Measurements from ENCODE around the gene SUPT3H.
A peak's percentile ranks its signal among the peaks of the same experiment; 100 is the strongest.
"Not testable (repeated sequence)": the region's sequence is repeated elsewhere in the genome, so short reads cannot be mapped to it uniquely, and the experiment has no call there.

The SUPT3H gene

DNA sequence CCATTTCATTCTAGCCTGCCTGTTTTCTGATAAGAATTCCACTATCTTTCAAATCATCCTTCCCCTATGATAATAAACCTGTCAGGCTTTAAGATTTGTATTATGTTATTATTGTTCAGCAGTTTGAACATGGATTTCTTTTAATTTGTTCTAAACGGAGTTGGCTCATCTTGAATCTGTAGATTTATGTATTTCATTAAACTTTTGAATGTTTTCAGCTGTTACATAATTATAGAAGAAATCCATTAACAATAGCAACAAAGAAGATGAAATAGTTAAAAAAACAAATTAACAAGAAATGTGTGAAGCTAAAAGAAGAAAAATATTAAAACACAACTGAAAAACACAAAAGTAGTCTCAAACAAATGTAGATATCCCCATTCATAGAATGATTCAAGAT, 273.3 kb downstream of the SUPT3H start:
- DNase-seq = no peak

DNA sequence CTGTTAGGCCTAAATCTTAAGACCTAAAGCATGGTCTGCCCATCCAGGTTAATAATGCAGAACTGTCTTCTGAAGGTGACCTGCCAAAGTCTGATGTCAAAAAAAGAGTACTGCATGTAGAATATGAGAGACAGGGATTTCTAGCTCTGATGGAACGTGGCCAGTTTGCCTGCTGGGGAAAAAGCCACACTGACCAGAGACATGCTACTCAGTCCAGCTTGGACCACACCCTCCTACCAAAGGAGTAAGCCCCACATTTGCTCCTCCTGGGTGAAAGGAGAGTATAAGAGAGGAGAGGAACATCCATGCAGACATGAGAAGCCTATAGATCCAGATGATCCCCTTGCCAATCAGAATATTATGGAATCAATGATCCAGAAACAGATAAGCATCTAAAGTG, 279.5 kb downstream of the SUPT3H start:
- DNase-seq = no peak

DNA sequence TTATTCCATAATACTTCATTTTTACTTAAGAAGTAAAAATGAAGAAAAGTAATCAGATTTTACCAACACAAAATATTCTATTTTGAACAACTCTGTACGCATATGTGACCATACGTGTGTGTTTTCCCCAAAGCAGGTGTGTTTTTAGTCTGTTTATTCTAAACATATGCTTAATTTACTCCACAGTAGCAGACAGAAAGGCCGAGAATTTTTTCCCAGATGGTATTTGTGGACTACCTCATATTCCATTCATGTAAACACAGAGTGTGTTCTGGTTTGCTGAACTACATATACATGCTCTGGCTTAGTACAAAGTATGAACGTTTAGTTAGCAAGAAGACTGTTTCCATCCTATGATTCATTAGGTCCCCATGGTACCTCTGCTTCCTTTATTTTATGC, 282.9 kb downstream of the SUPT3H start:
- no peak for DNase-seq

DNA sequence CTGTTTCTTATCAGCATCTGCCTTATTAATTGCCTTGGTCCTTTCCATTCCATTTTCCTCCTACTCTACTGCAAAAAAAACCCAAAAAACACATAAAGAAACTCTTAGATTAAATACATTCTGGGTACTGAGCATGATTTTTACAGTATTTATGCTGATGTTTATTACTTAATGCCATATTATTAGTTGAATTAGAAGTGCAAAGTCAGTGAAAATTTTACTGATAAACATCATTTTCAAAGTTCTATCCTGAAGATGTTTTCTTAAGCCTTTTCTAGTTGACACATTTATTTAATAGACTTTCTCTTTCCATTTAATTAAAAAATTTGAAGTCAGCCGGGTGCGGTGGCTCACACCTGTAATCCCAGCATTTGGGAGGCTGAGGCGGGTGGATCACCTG, 285.6 kb downstream of the SUPT3H start:
- no peak for DNase-seq

DNA sequence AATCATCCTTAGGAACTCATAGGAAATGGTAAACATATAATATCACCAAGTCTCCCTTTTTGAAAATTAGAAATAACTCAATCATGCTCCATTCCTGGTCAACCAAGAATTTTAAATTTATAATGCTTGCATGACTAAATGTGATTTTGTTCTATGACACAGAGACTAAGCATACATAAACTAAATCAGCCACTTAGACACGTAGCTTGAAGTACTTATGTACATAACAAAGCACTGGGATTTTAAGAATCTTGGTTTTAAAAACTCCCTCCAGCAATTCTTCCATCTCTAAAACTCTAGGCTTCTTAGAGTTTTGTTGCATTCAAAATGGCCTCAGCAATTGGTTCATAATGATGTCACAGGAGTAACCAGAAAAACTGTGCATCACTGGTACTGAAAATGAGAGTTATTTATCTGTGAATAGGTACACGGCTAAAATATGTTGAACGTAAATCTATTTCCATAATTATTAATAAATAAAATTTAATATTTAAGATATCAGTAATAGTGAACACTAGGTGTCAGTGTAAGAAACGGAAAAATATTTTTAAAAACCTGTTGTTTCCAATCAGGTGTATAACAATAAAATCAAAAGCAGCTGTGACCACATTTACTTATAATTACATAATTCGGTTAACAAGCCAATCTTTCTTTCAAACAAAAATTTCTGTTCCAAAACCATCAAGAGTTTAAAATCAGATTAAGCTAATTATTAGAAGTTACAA, 291.2 kb downstream of the SUPT3H start:
- no peak for DNase-seq

DNA sequence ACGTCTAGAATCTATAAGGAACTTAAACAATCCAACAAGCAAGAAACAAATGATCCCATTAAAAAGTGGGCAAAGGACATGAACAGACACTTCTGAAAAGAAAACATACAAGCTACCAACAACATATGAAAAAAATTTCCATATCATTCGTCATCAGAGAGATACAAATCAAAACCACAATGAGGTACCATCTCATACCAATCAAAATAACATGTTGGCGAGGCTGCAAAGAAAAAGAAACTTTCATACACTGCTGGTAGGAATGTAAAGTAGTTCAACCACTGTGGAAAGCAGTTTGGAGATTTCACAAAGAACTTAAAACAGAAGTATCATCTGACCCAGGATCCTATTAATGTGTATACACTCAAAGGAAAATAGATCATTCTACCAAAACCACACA, 293.5 kb downstream of the SUPT3H start:
- no peak for DNase-seq

DNA sequence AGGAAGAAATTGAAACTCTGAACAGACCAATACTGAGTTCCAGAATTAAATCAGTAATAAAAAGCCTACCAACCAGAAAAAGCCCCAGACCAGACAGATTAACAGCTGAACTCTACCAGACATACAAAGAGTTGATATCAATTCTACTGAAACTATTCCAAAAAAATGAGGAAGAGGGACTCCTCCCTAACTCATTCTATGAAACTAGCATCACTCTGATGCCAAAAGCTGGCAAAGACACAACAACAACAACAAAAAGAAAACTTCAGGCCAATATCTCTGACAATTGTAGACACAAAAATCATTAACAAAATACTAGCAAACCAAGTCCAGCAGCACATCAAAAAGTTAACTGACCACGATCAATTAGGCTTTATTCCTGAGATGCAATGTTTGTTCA, 295.6 kb downstream of the SUPT3H start:
- no peak for DNase-seq

DNA sequence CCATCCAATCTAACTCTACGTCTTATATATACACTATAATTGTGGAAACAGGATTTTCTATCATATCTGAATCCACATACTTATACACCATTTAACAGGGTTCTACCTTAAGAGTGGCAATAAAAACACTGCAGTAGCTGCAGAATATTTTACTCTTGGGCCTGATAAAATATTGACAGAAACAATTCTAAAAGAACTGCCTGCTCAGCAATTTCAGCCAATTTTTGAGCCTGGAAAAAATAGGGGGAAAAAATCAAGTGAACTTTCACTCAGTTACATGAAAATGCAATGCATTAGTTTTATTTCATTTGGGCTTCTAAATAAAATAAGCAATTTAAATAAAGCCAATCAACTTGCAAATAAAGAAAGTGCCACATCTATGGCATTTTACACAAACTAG, 296.1 kb downstream of the SUPT3H start:
- no peak for DNase-seq

DNA sequence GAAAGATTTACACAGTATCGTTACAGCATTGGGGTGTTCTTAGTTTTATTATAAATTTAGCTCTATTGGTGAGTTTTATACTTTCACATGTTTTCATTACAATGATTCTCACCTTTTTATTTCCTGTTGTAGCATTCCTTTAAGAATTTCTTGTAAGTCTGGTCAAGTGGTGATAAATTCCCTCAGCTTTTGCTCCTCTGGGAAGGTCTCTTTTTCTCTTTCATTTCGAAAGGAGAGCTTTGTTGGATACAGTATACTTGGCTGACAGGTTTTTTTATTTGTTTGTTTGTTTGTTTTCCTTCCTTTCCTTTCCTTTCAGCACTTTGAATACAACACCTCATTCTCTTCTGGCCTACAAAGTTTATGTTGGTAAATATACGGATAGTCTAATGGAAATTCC, 299.3 kb downstream of the SUPT3H start:
- no peak for DNase-seq

DNA sequence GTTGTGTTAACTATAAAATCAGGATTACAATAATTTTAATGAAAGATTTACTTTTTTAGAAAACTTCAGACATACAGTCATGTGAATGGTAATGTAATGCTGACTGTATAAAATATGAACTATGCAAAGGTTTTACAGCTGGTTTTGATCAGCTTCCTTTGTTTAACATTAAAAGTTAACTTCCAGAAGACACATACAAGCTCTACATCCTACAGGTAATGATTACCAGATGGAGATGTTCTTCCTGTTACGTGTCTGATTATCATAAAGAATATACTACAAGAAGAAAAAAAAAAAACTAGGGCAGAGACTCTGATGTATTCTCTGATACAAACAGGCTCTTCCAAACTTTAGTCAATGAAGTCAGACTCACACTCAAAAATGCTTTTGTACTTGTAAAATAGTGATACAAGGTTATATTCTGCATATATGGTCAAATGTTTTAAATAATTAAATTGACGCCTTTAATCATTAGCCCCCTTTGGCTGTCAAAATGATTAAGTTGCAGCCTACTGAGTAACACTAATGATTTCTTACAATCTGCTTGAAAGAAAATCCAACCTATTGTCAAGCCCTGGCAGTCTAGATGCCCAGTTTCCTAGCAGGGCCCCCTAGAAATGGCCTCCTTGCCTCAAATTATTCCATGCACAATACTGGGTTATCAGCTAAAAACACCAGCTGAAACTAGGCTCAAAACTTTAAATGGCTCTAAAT, 301.4 kb downstream of the SUPT3H start:
- no peak for DNase-seq

DNA sequence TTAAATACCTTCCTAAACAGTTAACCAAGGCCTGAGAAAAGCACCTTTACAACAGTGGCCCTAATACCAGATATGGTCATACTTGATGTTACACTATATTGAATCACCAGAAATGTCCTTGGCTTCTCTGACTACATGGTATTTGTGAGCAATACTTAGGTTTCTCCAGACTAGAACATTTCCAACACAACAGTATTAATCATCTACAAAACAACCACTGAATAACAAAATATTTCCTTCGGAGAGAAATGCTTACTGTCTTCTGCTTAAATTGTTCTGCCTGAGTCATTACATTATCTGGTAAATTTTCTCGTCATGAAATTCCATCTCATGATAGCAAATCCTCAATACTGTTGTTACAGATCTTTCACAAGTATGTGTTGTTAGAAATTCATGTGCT, 302.5 kb downstream of the SUPT3H start:
- DNase-seq = no peak

DNA sequence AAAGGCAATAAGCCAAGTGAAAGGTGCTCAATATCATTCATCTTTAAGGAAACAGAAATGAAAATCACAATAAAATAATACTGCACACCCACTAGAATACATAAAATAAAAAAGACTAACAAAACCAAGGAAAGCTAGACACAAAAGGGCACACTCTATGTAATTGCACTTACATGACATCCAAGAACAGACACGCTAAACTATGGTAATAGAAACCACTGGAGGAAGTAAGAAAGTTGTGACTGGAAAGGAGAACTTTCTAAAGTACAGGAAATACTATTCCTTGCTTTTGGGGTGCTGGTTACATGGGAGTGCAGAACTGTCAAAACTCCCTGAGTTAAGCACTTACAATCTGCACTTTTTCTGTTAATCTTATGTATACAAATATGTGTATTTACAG, 303.3 kb downstream of the SUPT3H start:
- DNase-seq = no peak

DNA sequence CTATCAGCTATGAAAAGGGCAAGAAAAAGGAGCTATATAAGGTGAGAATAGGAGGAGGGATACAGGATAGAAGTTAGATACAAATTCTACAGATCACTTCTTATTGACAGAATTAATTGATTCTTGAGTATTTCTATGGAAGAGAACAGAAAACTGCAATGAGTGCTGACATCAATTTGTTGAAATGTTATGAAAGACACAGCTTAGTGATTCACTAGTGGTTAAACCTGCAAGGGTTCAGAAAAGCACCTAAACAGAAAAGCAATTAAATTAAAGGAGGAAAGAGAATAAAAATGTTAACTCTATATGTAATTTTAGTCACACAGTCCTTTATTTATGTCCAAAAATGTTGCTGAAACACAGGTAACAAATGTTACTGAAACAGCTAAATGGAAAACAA, 304.0 kb downstream of the SUPT3H start:
- DNase-seq = no peak

DNA sequence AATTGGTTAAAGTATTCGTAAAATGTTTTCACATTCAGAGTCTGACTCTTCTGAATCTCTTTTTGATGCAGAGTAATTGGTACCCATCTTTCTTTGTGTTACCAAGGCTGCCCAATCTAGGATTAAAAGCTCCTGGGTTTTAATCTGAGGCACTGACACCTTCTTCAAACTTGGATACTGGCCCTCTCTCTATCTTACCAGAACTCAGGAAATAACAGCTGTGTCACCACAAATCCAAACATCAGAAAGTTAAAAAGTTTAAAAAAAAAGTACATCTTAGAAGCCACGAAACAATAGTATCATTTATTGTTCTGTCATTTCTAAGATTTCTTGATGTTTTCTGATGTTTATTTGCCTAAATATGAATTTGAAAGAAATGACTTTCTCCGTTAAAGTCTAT, 305.1 kb downstream of the SUPT3H start:
- no peak for DNase-seq

DNA sequence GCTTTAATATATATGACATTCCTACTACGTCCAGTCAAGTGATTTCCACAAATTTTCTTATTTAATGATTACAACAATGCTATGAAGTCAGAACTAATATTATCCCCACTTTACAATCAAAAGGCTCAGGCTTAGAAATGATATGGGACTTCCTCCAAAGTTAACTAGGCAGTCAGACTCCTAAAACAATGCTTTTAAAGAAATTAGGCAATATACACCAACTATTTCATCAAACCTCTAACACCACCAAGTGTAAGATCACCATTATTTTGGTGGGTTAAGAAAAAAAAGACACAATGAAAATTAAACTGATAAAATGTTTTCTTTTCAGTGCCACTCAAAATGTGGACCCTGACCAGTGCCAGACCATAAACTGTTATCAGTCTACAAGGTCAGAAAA, 305.7 kb downstream of the SUPT3H start:
- no peak for DNase-seq

DNA sequence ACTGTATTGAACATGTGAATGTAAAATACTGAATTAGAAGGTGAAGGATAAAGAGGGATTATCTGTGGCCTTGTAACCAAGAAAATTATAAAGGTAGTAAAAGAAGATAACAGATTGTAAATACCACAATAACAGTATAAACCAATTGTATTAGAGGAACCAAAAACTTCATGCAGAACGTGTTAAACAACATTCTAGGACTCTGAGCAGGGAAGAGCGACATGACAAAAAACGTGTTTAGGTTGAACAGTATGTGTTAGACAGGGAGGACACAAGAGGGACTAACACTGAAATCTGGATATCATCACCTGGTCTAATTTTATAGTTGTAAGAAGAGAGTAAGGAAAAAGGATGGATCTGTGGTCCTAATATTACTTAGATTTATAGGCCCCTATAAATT, 308.6 kb downstream of the SUPT3H start:
- DNase-seq = no peak

DNA sequence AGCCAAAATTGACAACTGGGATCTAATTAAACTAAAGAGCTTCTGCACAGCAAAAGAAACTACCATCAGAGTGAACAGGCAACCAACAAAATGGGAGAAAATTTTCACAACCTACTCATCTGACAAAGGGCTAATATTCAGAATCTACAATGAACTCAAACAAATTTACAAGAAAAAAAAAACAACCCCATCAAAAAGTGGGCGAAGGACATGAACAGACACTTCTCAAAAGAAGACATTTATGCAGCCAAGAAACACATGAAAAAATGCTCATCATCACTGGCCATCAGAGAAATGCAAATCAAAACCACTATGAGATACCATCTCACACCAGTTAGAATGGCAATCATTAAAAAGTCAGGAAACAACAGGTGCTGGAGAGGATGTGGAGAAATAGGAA, 310.3 kb downstream of the SUPT3H start:
- DNase-seq = not testable (repeated sequence)

DNA sequence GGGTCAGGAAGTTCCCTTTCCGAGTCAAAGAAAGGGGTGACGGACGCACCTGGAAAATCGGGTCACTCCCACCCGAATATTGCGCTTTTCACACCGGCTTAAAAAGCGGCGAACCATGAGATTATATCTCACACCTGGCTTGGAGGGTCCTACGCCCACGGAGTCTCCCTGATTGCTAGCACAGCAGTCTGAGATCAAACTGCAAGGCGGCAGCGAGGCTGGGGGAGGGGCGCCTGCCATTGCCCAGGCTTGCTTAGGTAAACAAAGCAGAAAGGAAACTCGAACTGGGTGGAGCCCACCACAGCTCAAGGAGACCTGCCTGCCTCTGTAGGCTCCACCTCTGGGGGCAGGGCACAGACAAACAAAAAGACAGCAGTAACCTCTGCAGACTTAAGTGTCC, 315.1 kb downstream of the SUPT3H start:
- peak; percentile 66 for DNase-seq

DNA sequence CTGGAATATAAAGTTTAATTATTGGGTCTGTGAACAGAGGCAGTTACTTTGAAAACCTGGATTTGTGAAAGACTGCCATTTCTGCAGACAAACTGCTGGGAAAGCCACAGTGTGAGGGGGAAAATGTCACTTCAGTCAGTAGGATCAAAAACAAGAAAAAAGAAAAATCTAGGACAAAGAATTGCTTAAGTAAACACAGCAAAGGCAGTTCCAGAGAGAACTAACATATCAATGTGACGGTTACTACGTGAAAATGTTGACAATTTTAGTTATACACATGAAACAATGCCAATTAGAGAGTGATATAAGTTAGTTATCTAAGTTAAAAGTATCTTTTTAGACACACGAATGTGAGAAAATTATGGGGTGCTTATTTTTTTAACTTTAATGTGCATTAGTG, 320.0 kb downstream of the SUPT3H start:
- no peak for DNase-seq

DNA sequence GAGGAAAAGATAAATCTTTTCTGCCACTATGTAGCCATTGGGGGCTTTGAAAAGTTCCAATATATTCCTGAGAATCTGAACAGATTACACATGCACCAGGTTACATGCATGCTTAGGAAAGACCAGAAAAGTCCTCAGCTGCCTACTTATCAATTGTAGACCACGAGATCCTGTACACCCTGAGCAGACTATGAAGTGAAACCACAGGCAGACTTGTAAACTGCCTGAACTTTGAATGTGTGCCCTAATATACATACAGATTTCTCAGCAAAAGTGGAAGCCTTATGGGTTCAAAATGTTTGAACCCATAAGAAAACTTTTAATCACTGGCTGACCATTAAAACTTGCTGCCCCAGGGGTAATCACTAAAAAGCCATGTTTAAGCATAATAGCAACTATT, 323.1 kb downstream of the SUPT3H start:
- DNase-seq = no peak

DNA sequence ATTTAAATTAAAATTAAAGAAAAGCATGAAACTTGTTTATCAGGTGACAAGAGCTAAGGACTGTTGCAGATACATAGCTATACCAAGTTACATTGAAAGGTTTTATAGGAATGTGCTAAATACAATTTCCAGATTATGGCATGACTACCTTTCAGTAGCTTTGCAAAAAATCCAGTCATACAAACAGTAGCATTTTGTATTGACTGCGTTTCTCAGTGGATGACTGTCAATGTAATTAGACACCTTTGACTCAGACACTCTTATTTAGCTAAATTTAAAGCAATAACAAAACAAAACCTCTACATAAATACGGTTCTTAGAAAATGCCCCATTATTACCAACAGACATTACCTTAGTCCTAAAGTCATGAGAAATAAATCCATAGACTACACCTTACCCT, 325.4 kb downstream of the SUPT3H start:
- no peak for DNase-seq

DNA sequence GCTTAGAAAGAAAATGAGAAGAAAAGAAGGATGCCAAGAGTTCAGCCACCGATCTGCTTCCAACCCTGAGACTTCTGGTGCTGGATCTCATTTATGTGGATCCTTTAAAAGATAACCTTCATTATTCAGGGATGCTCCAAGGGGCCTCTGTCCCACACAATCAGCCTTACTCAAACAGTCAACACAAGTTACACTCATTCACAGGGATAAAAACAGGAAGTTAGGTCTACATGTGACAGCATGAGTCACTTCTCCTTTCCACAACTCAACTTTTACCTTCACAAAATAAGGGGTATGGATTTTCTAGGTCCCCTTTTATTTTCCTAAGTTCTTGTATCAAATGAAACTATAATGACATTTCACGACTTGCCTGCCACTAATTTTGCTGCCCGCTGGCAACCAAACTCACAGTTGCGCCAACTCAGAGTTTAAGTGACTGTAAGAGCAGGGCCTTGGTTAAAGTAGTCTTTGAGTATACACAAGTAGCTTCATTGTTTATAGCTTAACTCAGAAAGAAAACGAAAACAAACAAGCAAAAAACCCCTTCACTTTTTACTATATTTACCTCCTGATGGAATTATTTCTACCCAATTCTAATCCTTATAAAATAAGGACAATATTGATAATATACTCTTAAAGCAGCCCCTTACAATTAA, 328.4 kb downstream of the SUPT3H start:
- DNase-seq = no peak

DNA sequence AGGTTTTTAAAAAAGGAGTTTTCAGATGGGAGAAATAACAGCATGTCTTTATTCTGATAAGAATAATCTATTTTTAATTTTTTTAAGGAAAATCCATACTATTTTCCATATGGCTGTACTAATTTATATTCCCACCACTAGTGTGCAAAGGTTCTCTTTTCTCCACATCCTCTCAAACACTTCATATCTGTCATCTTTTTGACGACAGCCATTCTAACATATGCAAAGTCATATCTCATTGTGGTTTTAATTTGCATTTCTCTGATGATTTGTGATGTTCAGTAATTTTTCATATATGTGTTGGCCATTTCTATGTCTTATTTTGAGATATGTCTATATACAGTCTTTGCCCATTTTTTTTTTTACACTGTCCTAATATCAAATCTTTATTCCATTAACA, 330.2 kb downstream of the SUPT3H start:
- DNase-seq = no peak

DNA sequence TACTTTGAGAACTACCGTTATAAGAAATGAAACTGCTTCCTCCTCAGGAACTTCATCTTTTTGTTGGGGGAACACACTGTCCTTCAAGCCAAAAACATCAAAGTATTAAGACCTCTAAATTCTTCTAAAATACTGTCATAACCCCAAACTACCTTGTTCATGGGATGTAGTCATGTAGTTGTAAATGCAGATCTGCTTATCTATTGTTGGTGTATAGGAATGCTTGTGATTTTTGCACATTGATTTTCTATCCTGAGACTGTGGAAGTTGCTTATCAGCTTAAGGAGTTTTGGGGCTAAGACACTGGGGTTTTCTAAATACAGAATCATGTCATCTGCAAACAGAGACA, 332.5 kb downstream of the SUPT3H start:
- DNase-seq = no peak
